ENCODE results near the gene BEGAIN. TPM values are rescaled to one million over a fixed set of nuclear protein-coding genes. Genes with fewer than 3 reads are reported as not detected.

BEGAIN gene
- total and polyA plus RNA-seq, 2 donors (not counting 1 experiment from before 2014, with no cell fraction given): under 0.01 to 0.17 TPM

DNA sequence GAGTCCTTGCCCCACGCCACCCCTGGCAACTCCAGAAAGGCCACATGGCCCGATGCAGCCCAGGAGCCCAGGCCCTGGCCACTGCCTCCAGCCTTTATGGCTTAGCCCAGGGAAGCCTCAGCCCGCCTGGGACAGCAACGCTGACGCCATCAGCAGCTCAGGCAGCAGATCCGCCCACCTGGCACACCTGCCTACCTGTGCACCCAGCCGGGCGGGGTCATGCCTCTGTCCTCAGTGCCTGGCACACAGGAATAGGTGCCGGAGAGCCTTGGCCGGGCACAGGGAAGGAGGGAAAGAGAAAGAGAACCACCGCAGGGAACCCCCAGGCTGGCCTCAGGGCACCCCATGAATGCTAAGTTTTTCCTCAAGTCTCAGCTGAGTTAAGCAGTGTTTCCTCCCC is 21.1 kb downstream of the BEGAIN start:
- H3K4me1 ChIP-seq (ENCODE audit: control insufficient read depth, extremely low read depth, insufficient read depth, low read length): no peaks in the 10 kb centered on the region
- no peaks in the 10 kb centered on the region for H3K79me2 ChIP-seq (ENCODE audit: control insufficient read depth, insufficient read depth, low read length)
- peaks cover 1% of the 10 kb centered on the region for H4K20me1 ChIP-seq (ENCODE audit: control insufficient read depth, extremely low read depth, insufficient read depth, low read length)
- no peak for TF ChIP-seq EZH2 (IDR thresholded peaks at IDR 0.05; ENCODE audit: low read length, missing control alignments)
- no peak for TF ChIP-seq CTCF (conservative IDR thresholded peaks at IDR 0.05 in 1 of 2, IDR thresholded peaks at IDR 0.05 in 1 of 2; ENCODE audit: low read depth in 1 of 2, low read length in 2 of 2)
- DNase-seq (ENCODE audit: low read depth in 2 of 2): no peak
- no peak overlapping the region for H3K4me2 ChIP-seq (ENCODE audit: extremely low read depth, insufficient read depth, low read length)
- no peaks in the 10 kb centered on the region for H3K36me3 ChIP-seq (ENCODE audit: control insufficient read depth, insufficient read depth, low read length)
- peaks cover 15% of the 10 kb centered on the region for H3K27me3 ChIP-seq (ENCODE audit: control insufficient read depth, insufficient read depth, low read length)
- H3K4me3 ChIP-seq (replicated peaks in 1 of 4; ENCODE audit: control extremely low read depth in 1 of 4, insufficient read depth in 1 of 4, low read depth in 3 of 4, low read length in 4 of 4): no peak overlapping the region
- H2AFZ ChIP-seq (ENCODE audit: low read length): no peak overlapping the region
- H3K27ac ChIP-seq (ENCODE audit: insufficient read depth, low read length): no peak overlapping the region
- no peak overlapping the region for H3K9ac ChIP-seq (ENCODE audit: insufficient read depth, low read length)
- no peaks in the 10 kb centered on the region for H3K9me3 ChIP-seq (ENCODE audit: control insufficient read depth, insufficient read depth, low read depth, low read length)

- no peak overlapping the region for H3K9ac ChIP-seq (ENCODE audit: insufficient read depth, low read length)
- H3K27ac ChIP-seq (ENCODE audit: insufficient read depth, low read length): no peak overlapping the region
- peaks cover 15% of the 10 kb centered on the region for H3K27me3 ChIP-seq (ENCODE audit: control insufficient read depth, insufficient read depth, low read length)
- H4K20me1 ChIP-seq (ENCODE audit: control insufficient read depth, extremely low read depth, insufficient read depth, low read length): peaks cover 1% of the 10 kb centered on the region
- no peak overlapping the region for H3K4me3 ChIP-seq (replicated peaks in 1 of 4; ENCODE audit: control extremely low read depth in 1 of 4, insufficient read depth in 1 of 4, low read depth in 3 of 4, low read length in 4 of 4)
- no peaks in the 10 kb centered on the region for H3K79me2 ChIP-seq (ENCODE audit: control insufficient read depth, insufficient read depth, low read length)
- DNase-seq (ENCODE audit: low read depth in 2 of 2): no peak
- H3K4me2 ChIP-seq (ENCODE audit: extremely low read depth, insufficient read depth, low read length): no peak overlapping the region
- no peaks in the 10 kb centered on the region for H3K36me3 ChIP-seq (ENCODE audit: control insufficient read depth, insufficient read depth, low read length)
- no peaks in the 10 kb centered on the region for H3K9me3 ChIP-seq (ENCODE audit: control insufficient read depth, insufficient read depth, low read depth, low read length)
- H3K4me1 ChIP-seq (ENCODE audit: control insufficient read depth, extremely low read depth, insufficient read depth, low read length): no peaks in the 10 kb centered on the region
- no peak for TF ChIP-seq CTCF (conservative IDR thresholded peaks at IDR 0.05 in 1 of 2, IDR thresholded peaks at IDR 0.05 in 1 of 2; ENCODE audit: low read depth in 1 of 2, low read length in 2 of 2)
- no peak for TF ChIP-seq EZH2 (IDR thresholded peaks at IDR 0.05; ENCODE audit: low read length, missing control alignments)
- no peak overlapping the region for H2AFZ ChIP-seq (ENCODE audit: low read length)
Measured at GRCh38 chr14:100565650-100566049, 21.6 kb downstream of the BEGAIN start.

- Histone ChIP-seq H4K20me1 (ENCODE audit: control insufficient read depth, extremely low read depth, insufficient read depth, low read length) (no peaks in the 10 kb centered on the region), H3K4me3 (replicated peaks in 1 of 4; ENCODE audit: control extremely low read depth in 1 of 4, insufficient read depth in 1 of 4, low read depth in 3 of 4, low read length in 4 of 4) (no peak overlapping the region), H3K4me2 (ENCODE audit: extremely low read depth, insufficient read depth, low read length) (no peak overlapping the region), H3K9ac (ENCODE audit: insufficient read depth, low read length) (no peak overlapping the region), H3K27me3 (ENCODE audit: control insufficient read depth, insufficient read depth, low read length) (peaks cover 11% of the 10 kb centered on the region), H3K36me3 (ENCODE audit: control insufficient read depth, insufficient read depth, low read length) (no peaks in the 10 kb centered on the region), H3K4me1 (ENCODE audit: control insufficient read depth, extremely low read depth, insufficient read depth, low read length) (no peaks in the 10 kb centered on the region), H3K9me3 (ENCODE audit: control insufficient read depth, insufficient read depth, low read depth, low read length) (no peaks in the 10 kb centered on the region), H3K27ac (ENCODE audit: insufficient read depth, low read length) (no peak overlapping the region), H3K79me2 (ENCODE audit: control insufficient read depth, insufficient read depth, low read length) (no peaks in the 10 kb centered on the region), H2AFZ (ENCODE audit: low read length) (no peak overlapping the region)
- TF ChIP-seq EZH2 (IDR thresholded peaks at IDR 0.05; ENCODE audit: low read length, missing control alignments) (no peak), CTCF (conservative IDR thresholded peaks at IDR 0.05 in 1 of 2, IDR thresholded peaks at IDR 0.05 in 1 of 2; ENCODE audit: low read depth in 1 of 2, low read length in 2 of 2) (no peak)
- no peak for DNase-seq (ENCODE audit: low read depth in 2 of 2)
Measured at GRCh38 chr14:100564512-100564911, 22.7 kb downstream of the BEGAIN start.
